ENCODE data around the gene CHORDC1.

GRCh38 chr11:90216611-90217010 is 6.2 kb downstream of the CHORDC1 start:
- no peak for TF ChIP-seq CTCF (IDR thresholded peaks at IDR 0.05)
- TF ChIP-seq POLR2AphosphoS5 (IDR thresholded peaks at IDR 0.05; ENCODE audit: low read depth, low read length), result no peak
- TF ChIP-seq SIN3A (IDR thresholded peaks at IDR 0.05; ENCODE audit: borderline replicate concordance, insufficient read depth, low read depth, low read length), result no peak
- TF ChIP-seq REST (IDR thresholded peaks at IDR 0.05; ENCODE audit: insufficient read depth in 1 of 2, low read depth in 2 of 2, low read length in 1 of 2), result no peak

Data from Panc1 (cell line).